HG02623 (cell line): Measurements from ENCODE around the gene TMA7B.

Source experiments
- ATAC-seq: cut with Tn5 transposase; IDR thresholded peaks from one replicate; pipeline ENCODE4 v1.9.1; 2021; ENCODE audit warnings: moderate library complexity; ENCODE audit not compliant: unreplicated experiment

Gene TMA7B

GRCh38 chr22:39999144-39999757, 39.1 kb downstream of the TMA7B start:
- ATAC-seq = no peak

GRCh38 chr22:40000171-40000570, 40.0 kb downstream of the TMA7B start:
- ATAC-seq = no peak

GRCh38 chr22:40001106-40001505, 40.9 kb downstream of the TMA7B start:
- ATAC-seq = no peak

- ATAC-seq = no peak
These were observed 41.8 kb downstream of the TMA7B start for GRCh38 chr22:40001800-40002577.

GRCh38 chr22:40002935-40003715, 42.9 kb downstream of the TMA7B start:
- ATAC-seq = no peak

GRCh38 chr22:40004836-40005235, 44.6 kb downstream of the TMA7B start:
- no peak for ATAC-seq

- no peak for ATAC-seq
These were observed 46.4 kb downstream of the TMA7B start for GRCh38 chr22:40006641-40007040.

- ATAC-seq = no peak
These were observed 47.9 kb downstream of the TMA7B start for GRCh38 chr22:40007853-40008710.

GRCh38 chr22:40008726-40009291, 48.6 kb downstream of the TMA7B start:
- no peak for ATAC-seq

- no peak for ATAC-seq
These were observed 49.1 kb downstream of the TMA7B start for GRCh38 chr22:40009292-40009774.

- ATAC-seq = no peak
These were observed 49.9 kb downstream of the TMA7B start for GRCh38 chr22:40009951-40010671.

- no peak for ATAC-seq
These were observed 50.5 kb downstream of the TMA7B start for GRCh38 chr22:40010746-40011145.
